HG03558 (cell line): ENCODE measurements around the gene SLC25A48.

Experiments
- ATAC-seq: cut with Tn5 transposase; IDR thresholded peaks from one replicate; pipeline ENCODE4 v1.9.1; 2021; ENCODE audit warnings: moderate number of reproducible peaks; ENCODE audit not compliant: unreplicated experiment; ENCODE audit errors: extremely low read depth

The SLC25A48 gene

DNA sequence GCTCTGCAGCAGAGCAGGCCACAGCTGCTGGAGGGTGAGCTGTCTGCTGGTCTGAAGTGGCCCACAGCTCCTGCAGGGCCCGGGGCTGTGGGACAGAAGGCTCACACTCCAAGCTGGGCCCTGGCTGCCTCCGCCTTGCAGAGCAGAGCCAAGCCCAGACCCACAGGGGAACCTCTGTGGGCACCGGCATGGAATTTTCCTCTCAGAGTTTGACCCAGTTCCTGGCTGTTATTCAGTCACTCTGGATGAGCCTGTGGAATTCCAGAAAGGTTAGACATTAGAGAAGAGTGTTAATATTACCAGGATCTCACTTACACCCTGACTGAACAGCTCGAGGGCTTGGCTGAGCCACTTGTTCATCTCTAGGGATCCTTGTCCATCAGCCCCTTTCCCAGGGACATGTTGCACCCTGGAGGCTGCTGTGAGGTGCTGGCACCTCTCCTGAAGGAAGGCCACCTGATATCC is 43.7 kb downstream of the SLC25A48 start:
- no peak for ATAC-seq

DNA sequence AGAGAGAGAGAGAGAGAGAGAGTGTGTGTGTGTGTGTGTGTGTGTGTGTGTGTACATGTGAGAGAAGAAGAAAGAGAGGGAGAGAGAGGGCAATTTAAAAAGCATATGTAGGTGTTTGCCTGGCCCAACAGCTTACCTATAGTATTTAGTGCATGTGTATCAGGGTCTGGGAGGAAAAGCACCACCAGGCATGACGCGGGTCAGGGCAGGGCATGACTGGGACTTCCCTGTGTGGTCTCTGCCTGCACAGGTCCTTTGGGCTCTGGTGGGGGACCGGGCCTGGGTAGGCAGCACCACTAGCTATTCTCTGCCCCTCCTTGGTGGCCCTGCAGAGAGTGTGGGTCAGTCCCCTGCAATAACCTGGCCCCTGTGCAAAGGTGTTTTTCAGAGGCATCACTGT is 45.1 kb downstream of the SLC25A48 start:
- no peak for ATAC-seq

- ATAC-seq, result no peak
Measured at GRCh38 chr5:135880278-135880677, 45.8 kb downstream of the SLC25A48 start.

DNA sequence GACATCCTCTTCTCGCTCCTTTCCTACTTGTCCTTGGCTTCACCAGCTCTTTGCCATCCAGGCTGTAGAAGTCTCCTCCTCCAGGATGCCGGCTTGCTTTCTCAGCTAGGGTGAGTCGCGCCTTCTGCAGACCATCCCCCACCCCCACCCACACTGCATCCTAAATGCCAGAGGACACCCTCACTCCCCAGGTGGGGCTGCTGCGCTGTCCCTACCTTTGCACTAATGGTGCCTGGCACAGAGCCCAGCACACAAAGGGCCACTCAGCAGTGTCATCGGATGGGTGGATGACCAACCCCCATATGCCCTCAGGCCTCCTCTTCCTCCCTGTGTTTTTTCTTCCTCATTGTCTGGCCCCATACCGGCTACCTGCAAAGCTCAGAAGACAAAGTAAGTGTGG is 46.3 kb downstream of the SLC25A48 start:
- no peak for ATAC-seq

- no peak for ATAC-seq
Measured at GRCh38 chr5:135881244-135881643, 46.8 kb downstream of the SLC25A48 start.

DNA sequence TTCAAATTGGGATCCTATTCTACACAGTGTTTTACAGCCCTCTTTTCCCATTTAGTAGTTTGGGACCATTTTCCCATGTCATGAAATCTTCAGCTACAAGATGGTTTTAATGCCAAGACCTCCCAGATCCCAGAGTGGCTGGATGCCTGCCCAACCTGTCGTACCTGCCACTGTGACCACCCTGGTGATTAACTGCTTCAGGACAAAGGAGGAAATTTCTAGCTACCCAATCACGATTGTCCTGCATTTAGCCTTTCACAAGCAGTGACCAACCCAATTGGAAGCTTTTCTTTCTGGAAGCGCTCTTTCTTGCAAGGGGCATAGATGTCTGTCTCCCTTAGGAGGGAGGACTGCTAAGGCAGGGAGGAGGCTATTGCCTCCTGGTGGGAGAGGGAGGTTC is 47.4 kb downstream of the SLC25A48 start:
- ATAC-seq, result no peak

GRCh38 chr5:135883026-135883425 is 48.6 kb downstream of the SLC25A48 start:
- ATAC-seq, result no peak

DNA sequence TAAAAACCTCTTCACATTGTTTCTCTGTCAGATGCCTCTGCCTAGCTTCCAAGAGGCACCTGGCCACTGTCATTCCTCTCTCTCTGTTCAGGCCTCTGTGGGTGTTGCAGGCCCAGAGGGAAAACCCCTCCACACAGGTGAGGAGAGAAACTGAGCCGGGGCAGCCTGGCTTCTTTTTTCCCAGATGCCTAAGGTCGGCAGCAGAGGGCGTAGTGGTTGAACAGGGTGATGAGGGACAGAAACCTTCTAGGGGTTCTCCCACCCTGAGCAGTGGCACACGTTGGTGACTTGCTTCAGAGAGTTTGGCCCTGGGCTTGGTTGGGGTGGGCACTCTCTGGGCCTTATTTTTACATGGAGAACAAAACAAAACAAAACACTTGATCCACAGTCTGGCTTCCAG is 49.0 kb downstream of the SLC25A48 start:
- no peak for ATAC-seq

- no peak for ATAC-seq
Measured at GRCh38 chr5:135885031-135885430, 50.6 kb downstream of the SLC25A48 start.

DNA sequence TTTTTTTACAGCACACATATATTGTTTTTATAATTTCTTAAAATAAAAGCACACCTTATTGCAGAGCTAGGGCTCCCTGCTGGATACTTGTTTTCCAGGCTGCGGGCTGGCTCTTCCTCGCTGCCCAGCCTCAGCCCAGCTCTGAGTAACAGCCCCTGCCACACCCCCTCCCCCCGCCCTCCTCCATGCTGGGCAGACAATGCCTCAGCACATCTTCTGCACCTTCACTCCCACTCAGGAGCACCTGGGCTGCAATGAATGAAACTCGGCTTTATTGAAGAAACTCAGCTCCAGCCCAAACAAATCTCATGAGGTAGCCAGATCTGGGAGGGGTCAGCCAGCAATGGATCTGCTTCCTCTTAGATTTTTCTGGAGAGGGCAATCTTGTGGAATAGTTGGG is 51.7 kb downstream of the SLC25A48 start:
- no peak for ATAC-seq

GRCh38 chr5:135887447-135887864 is 53.0 kb downstream of the SLC25A48 start:
- ATAC-seq, result peak; percentile 86

DNA sequence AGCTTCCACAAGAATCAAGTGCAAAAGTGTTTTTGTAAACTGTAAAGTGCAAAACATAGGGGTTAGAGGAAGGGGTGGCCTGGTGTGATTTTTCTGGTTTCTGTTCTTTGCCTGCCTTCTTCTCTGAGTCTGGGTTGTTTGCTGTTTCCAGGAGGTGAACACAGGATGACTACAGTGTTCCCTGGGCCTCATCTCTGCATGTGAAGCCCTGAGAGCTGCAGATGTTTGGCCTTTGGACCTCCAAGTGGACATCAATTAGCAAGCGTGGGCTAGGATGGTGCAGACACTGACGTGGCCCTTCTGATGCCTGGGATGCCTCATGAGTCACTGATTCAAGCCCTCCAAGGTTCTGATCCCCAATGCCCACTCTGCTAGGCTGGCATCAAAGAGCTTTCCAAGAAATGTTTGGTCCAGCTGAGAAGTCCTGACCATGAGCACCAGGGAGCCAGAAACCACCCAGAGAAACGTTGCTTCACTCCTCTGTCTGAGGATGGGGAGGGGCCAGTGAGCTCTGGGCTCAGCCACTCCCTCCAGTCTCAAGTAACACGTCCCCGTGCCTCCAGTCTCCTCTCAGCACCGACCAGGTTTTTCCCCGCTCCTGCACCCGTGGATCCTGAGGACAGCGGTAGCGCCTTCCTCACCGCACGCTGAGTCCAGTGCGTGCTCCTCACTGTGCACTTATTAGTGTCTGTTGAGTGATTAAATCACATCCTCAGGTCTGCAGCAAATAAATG is 53.6 kb downstream of the SLC25A48 start:
- no peak for ATAC-seq

DNA sequence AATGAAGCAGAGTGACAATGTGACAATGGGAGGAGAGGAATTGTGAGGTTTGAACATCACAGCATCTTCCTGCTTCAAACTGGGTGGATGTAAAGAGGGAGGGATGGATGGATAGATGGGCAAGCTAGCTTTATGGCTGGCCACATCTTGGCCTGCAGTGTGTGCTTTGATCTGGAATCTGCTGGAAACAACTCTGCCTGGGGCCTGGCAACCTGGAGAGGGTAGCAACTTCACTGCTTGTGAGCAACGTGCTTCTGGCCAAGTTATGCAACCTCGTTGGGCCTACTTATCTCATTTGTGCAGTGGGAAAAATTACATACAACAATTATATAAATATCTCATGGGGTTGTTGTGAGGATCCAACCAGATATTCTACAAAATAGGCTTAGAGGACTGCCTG is 55.8 kb downstream of the SLC25A48 start:
- no peak for ATAC-seq

- ATAC-seq, result peak; percentile 56
Measured at GRCh38 chr5:135890867-135891266, 56.4 kb downstream of the SLC25A48 start.

DNA sequence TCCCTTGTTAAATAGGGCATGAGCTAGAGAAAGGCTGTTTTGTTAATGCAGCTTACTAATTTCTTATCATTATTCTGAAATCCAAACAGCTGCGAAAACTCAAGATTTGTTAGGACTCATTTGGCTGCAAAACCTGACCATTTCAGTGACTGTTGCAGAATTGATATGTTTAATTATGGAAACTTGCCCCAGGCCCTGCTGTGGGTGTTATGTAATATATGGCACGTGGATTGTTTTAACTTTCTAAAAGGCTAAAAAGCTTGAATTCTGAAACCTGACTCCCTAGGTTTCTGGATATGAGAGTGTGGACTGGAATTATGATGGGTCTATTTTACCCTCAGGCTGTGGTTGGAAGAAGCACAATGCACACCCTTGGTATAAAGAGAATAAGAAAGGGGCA is 56.8 kb downstream of the SLC25A48 start:
- no peak for ATAC-seq

DNA sequence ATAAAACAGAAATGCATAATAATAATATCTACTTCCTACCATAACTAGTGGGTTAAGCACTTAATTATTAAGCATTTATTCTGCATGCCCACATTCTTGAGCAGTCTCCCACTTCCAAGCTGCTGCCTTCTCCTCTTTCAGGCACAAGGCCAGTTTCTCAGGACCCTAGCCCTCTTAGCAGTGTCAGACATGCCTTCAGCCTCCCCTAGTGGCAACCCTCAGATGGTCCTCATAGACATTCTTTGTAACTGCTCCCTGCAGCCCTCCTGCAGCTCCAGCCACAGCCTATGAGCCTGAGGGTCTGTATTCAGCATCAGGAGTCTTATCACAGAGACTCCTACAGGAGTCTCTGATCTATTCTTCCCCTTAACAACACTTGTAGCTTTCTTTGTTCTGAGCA is 57.3 kb downstream of the SLC25A48 start:
- no peak for ATAC-seq

- no peak for ATAC-seq
Measured at GRCh38 chr5:135894276-135894675, 59.8 kb downstream of the SLC25A48 start.

GRCh38 chr5:135894789-135895188 is 60.3 kb downstream of the SLC25A48 start:
- no peak for ATAC-seq

- no peak for ATAC-seq
Measured at GRCh38 chr5:135895474-135896006, 61.1 kb downstream of the SLC25A48 start, which contains the start of gene IL9. IL9 (minus strand) TSS chr5:135895841; CDS start chr5:135895816, 25 bp downstream.

- no peak for ATAC-seq
Measured at GRCh38 chr5:135898651-135899050, 64.2 kb downstream of the SLC25A48 start.

DNA sequence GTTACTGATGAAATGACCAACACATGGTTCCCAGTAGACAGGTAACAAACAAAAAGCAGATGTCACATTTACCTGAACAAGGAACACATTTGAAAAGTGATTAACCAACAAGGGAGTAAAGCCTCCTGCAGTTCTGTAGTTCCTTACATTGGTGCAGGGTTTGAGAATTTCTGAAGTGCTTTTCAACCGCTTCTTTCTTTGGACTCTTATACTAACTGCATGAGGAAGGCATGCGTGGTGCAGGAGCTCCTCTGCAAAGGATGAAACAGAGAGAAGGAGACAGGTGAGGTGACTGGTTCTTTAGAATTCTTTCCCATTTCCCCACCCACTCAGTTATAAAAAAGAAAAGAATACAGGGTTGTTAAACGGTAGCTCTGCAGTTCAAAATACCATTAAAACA is 65.8 kb downstream of the SLC25A48 start:
- no peak for ATAC-seq

GRCh38 chr5:135901633-135902032 is 67.2 kb downstream of the SLC25A48 start:
- no peak for ATAC-seq
